GM12872 (cell line): ENCODE results near the gene VTI1B.

Experiments
- CTCF ChIP-seq: IDR thresholded peaks from 3 replicates; pipeline ENCODE4 v1.5.1; 2011; ENCODE audit warnings: low read depth, mild to moderate bottlenecking, low read length, moderate library complexity; ENCODE audit not compliant: insufficient read depth

Gene VTI1B

GRCh38 chr14:67609642-67610310 lies 64.7 kb downstream of the VTI1B start:
- no peak for TF ChIP-seq CTCF

DNA sequence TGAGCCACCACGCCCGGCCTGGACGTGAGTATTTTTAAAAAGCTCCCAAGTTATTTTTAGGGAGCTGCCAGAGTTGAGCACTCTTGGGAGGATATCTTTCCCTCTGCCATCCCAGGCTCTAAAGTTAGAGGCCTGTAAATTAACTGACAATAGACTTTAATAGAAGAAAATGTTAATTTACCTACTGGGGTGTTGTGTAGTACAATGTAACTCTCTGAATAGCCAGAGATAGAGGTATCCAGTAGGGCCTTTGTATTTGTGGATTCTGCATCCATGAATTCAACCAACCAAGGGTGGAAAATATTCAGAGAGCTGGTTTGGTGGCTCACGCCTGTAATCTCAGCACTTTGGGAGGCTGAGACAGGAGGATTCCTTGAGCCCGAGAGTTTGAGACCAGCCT lies 66.8 kb downstream of the VTI1B start:
- TF ChIP-seq CTCF: no peak

DNA sequence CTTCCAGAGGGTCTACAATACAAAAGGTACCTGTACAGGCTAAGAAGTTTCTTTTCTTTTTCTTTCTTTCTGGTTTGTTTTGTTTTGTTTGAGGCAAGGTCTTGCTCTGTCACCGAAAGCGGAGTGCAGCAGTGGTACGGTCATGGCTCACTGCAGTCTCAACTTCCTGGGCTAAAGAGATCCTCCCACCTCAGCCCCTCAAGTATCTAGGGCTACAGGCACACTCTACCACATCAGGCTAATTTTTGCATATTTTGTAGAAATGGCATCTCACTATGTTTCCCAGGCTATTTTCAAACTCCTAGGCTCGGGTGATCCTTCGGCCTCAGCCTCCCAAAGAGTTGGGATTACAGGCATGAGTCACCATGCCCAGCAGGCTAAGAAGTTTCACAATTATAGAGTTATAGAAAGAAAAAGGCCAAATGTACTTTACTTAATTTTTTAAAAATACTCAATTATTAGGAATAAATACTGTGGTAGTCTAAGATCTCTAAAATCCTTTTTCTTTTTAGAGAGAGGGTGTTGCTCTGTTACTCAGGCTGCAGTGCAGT lies 71.4 kb downstream of the VTI1B start:
- TF ChIP-seq CTCF: no peak

DNA sequence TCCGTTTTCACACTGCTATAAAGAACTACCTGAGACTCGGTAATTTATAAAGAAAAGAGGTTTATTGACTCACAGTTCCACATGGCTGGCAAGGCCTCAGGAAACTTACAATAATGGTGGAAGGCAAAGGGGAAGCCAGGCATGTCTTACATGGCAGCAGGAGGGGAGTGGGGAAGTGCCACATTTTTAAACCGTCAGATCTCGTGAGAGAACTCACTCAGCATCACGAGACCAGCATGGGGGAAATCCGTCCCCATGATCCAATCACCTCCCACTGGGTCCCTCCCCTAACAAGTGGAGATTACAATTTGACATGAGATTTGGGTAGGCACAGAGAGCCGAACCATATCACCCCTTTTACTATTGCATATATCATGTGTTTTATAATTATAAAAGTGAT lies 72.4 kb downstream of the VTI1B start:
- TF ChIP-seq CTCF: no peak

DNA sequence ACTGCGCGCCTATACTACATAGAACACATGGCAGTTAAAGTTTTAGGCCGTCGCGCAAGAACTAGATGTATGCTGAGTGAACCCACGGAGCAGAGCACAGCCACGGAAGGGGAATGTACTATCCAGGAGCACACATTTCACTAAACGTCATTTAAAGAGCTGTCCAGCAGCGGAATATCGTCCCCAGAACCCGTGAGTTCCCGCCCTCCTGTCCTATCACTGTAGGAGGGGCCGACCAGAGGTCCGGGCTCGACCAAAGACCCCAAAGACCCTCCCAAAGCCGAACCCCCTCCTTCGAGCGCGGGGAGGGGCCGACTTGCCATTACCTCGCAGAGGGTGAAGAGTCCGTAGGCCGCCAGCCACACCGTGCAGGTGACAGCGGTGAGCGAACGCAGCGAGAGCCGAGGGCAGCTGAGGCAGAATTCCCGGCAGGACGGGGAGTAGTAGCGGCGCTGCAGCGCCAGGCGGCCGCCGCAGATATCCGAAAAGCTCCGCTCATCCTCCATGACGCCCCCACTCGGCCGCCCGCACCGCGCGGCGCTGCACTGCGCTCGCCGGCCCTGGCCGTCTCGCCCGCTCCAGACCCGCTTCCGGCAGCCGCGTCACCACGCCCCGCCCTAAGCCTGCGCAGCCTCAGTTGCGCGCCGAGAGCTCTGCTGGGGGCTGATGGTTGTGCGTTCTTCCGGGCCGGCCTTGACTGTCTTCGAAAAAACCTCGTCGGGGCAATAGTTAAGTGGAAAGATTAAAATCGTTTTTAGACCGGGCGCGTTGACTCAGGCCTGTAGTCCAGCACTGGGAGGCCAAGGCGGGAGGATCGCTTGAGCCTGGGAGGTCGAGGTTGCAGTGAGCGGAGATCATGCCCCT lies 74.5 kb downstream of the VTI1B start, which contains the start of gene PIGH:
Gene PIGH (minus strand): TSS at position 571 of the 864 bp plus-strand sequence. CDS start 65 bp downstream, at position 506.
- peak; percentile 67 for TF ChIP-seq CTCF
